ENCODE measurements around the gene TNFRSF21.

TNFRSF21 gene

GRCh38 chr6:47209632-47210031, 100.1 kb downstream of the TNFRSF21 start:
- 92% methylated on average over 6 of the region's 6 CpGs for WGBS
- H3K27ac ChIP-seq (ENCODE audit: low read depth, low read length) = no peak overlapping the region
- H3K36me3 ChIP-seq (ENCODE audit: insufficient read depth, low read length) = no peaks in the 10 kb centered on the region
- no peaks in the 10 kb centered on the region for H3K9me3 ChIP-seq (ENCODE audit: insufficient read depth, low read depth, low read length)
- no peak overlapping the region for H3K4me3 ChIP-seq (ENCODE audit: low read length)
- H3K9ac ChIP-seq (ENCODE audit: low read depth, low read length) = no peak overlapping the region
- H3K27me3 ChIP-seq (ENCODE audit: insufficient read depth, low read length) = no peaks in the 10 kb centered on the region
- no peaks in the 10 kb centered on the region for H3K4me1 ChIP-seq (ENCODE audit: insufficient read depth, low read length)

GRCh38 chr6:47207261-47207660, 102.4 kb downstream of the TNFRSF21 start:
- H3K9me3 ChIP-seq (ENCODE audit: insufficient read depth, low read depth, low read length) = no peaks in the 10 kb centered on the region
- no peaks in the 10 kb centered on the region for H3K4me1 ChIP-seq (ENCODE audit: insufficient read depth, low read length)
- no peak overlapping the region for H3K9ac ChIP-seq (ENCODE audit: low read depth, low read length)
- H3K27me3 ChIP-seq (ENCODE audit: insufficient read depth, low read length) = no peaks in the 10 kb centered on the region
- H3K36me3 ChIP-seq (ENCODE audit: insufficient read depth, low read length) = no peaks in the 10 kb centered on the region
- WGBS = 87% methylated on average over 2 of the region's 2 CpGs
- H3K4me3 ChIP-seq (ENCODE audit: low read length) = no peak overlapping the region
- H3K27ac ChIP-seq (ENCODE audit: low read depth, low read length) = no peak overlapping the region

GRCh38 chr6:47206626-47207025, 103.1 kb downstream of the TNFRSF21 start:
- no peaks in the 10 kb centered on the region for H3K9me3 ChIP-seq (ENCODE audit: insufficient read depth, low read depth, low read length)
- H3K4me1 ChIP-seq (ENCODE audit: insufficient read depth, low read length) = no peaks in the 10 kb centered on the region
- H3K27ac ChIP-seq (ENCODE audit: low read depth, low read length) = no peak overlapping the region
- no peaks in the 10 kb centered on the region for H3K36me3 ChIP-seq (ENCODE audit: insufficient read depth, low read length)
- H3K27me3 ChIP-seq (ENCODE audit: insufficient read depth, low read length) = no peaks in the 10 kb centered on the region
- no peak overlapping the region for H3K9ac ChIP-seq (ENCODE audit: low read depth, low read length)
- H3K4me3 ChIP-seq (ENCODE audit: low read length) = no peak overlapping the region

- Histone ChIP-seq H3K4me1 (ENCODE audit: insufficient read depth, low read length) (no peaks in the 10 kb centered on the region), H3K9me3 (ENCODE audit: insufficient read depth, low read depth, low read length) (no peaks in the 10 kb centered on the region), H3K4me3 (ENCODE audit: low read length) (no peak overlapping the region), H3K9ac (ENCODE audit: low read depth, low read length) (no peak overlapping the region), H3K36me3 (ENCODE audit: insufficient read depth, low read length) (no peaks in the 10 kb centered on the region), H3K27me3 (ENCODE audit: insufficient read depth, low read length) (no peaks in the 10 kb centered on the region), H3K27ac (ENCODE audit: low read depth, low read length) (no peak overlapping the region)
- 49% methylated on average over 2 of the region's 2 CpGs for WGBS
These were observed 105.6 kb downstream of the TNFRSF21 start for GRCh38 chr6:47203938-47204611.

GRCh38 chr6:47203266-47203937, 106.3 kb downstream of the TNFRSF21 start:
- WGBS = 97% methylated on average over 4 of the region's 4 CpGs

GRCh38 chr6:47202644-47203205, 107.0 kb downstream of the TNFRSF21 start:
- Histone ChIP-seq H3K4me1 (ENCODE audit: insufficient read depth, low read length) (no peaks in the 10 kb centered on the region), H3K27me3 (ENCODE audit: insufficient read depth, low read length) (no peaks in the 10 kb centered on the region), H3K27ac (ENCODE audit: low read depth, low read length) (no peak overlapping the region), H3K36me3 (ENCODE audit: insufficient read depth, low read length) (no peaks in the 10 kb centered on the region), H3K4me3 (ENCODE audit: low read length) (no peak overlapping the region), H3K9me3 (ENCODE audit: insufficient read depth, low read depth, low read length) (no peaks in the 10 kb centered on the region), H3K9ac (ENCODE audit: low read depth, low read length) (no peak overlapping the region)
- 95% methylated on average over 2 of the region's 2 CpGs for WGBS

More at GRCh38 chr6:47203266-47203937, 106.3 kb downstream of the TNFRSF21 start:
- no peaks in the 10 kb centered on the region for H3K4me1 ChIP-seq (ENCODE audit: insufficient read depth, low read length)
- H3K9me3 ChIP-seq (ENCODE audit: insufficient read depth, low read depth, low read length) = no peaks in the 10 kb centered on the region
- H3K36me3 ChIP-seq (ENCODE audit: insufficient read depth, low read length) = no peaks in the 10 kb centered on the region
- no peaks in the 10 kb centered on the region for H3K27me3 ChIP-seq (ENCODE audit: insufficient read depth, low read length)
- no peak overlapping the region for H3K27ac ChIP-seq (ENCODE audit: low read depth, low read length)
- H3K4me3 ChIP-seq (ENCODE audit: low read length) = no peak overlapping the region
- no peak overlapping the region for H3K9ac ChIP-seq (ENCODE audit: low read depth, low read length)

- no peaks in the 10 kb centered on the region for H3K4me1 ChIP-seq (ENCODE audit: insufficient read depth, low read length)
- H3K27me3 ChIP-seq (ENCODE audit: insufficient read depth, low read length) = no peaks in the 10 kb centered on the region
- no peak overlapping the region for H3K27ac ChIP-seq (ENCODE audit: low read depth, low read length)
- no peaks in the 10 kb centered on the region for H3K36me3 ChIP-seq (ENCODE audit: insufficient read depth, low read length)
- 97% methylated on average over 2 of the region's 3 CpGs for WGBS
- no peak overlapping the region for H3K9ac ChIP-seq (ENCODE audit: low read depth, low read length)
- H3K9me3 ChIP-seq (ENCODE audit: insufficient read depth, low read depth, low read length) = no peaks in the 10 kb centered on the region
- no peak overlapping the region for H3K4me3 ChIP-seq (ENCODE audit: low read length)
These were observed 109.0 kb downstream of the TNFRSF21 start for GRCh38 chr6:47200536-47201334.

- no peaks in the 10 kb centered on the region for H3K4me1 ChIP-seq (ENCODE audit: insufficient read depth, low read length)
- no peaks in the 10 kb centered on the region for H3K36me3 ChIP-seq (ENCODE audit: insufficient read depth, low read length)
- H3K4me3 ChIP-seq (ENCODE audit: low read length) = no peak overlapping the region
- no peak overlapping the region for H3K9ac ChIP-seq (ENCODE audit: low read depth, low read length)
- no peaks in the 10 kb centered on the region for H3K27me3 ChIP-seq (ENCODE audit: insufficient read depth, low read length)
- no peak overlapping the region for H3K27ac ChIP-seq (ENCODE audit: low read depth, low read length)
- no peaks in the 10 kb centered on the region for H3K9me3 ChIP-seq (ENCODE audit: insufficient read depth, low read depth, low read length)
- WGBS = 87% methylated on average over 6 of the region's 6 CpGs
These were observed 111.7 kb downstream of the TNFRSF21 start for GRCh38 chr6:47197682-47198640.

GRCh38 chr6:47196113-47196512, 113.6 kb downstream of the TNFRSF21 start:
- Histone ChIP-seq H3K36me3 (ENCODE audit: insufficient read depth, low read length) (no peaks in the 10 kb centered on the region), H3K27ac (ENCODE audit: low read depth, low read length) (no peak overlapping the region), H3K4me1 (ENCODE audit: insufficient read depth, low read length) (no peaks in the 10 kb centered on the region), H3K4me3 (ENCODE audit: low read length) (no peak overlapping the region), H3K9ac (ENCODE audit: low read depth, low read length) (no peak overlapping the region), H3K9me3 (ENCODE audit: insufficient read depth, low read depth, low read length) (no peaks in the 10 kb centered on the region), H3K27me3 (ENCODE audit: insufficient read depth, low read length) (no peaks in the 10 kb centered on the region)
- 83% methylated on average over 5 of the region's 5 CpGs for WGBS

GRCh38 chr6:47195011-47195650, 114.6 kb downstream of the TNFRSF21 start:
- Histone ChIP-seq H3K4me3 (ENCODE audit: low read length) (no peak overlapping the region), H3K27me3 (ENCODE audit: insufficient read depth, low read length) (no peaks in the 10 kb centered on the region), H3K36me3 (ENCODE audit: insufficient read depth, low read length) (no peaks in the 10 kb centered on the region), H3K9me3 (ENCODE audit: insufficient read depth, low read depth, low read length) (no peaks in the 10 kb centered on the region), H3K9ac (ENCODE audit: low read depth, low read length) (no peak overlapping the region), H3K27ac (ENCODE audit: low read depth, low read length) (no peak overlapping the region), H3K4me1 (ENCODE audit: insufficient read depth, low read length) (no peaks in the 10 kb centered on the region)
- 96% methylated on average over 4 of the region's 4 CpGs for WGBS
